GM18858 (cell line): ENCODE measurements around the gene DOCK9.

ENCODE experiments used
- ATAC-seq: cut with Tn5 transposase; IDR thresholded peaks from one replicate; pipeline ENCODE4 v1.9.1; 2021; ENCODE audit not compliant: unreplicated experiment

Gene DOCK9

GRCh38 chr13:98802559-98802958 is 175.3 kb downstream of the DOCK9 start:
- no peak for ATAC-seq

GRCh38 chr13:98801626-98802418 is 176.0 kb downstream of the DOCK9 start:
- no peak for ATAC-seq

GRCh38 chr13:98800078-98800477 is 177.8 kb downstream of the DOCK9 start:
- ATAC-seq = no peak

GRCh38 chr13:98798849-98799645 is 178.8 kb downstream of the DOCK9 start:
- ATAC-seq = no peak

GRCh38 chr13:98797456-98797855 is 180.4 kb downstream of the DOCK9 start:
- ATAC-seq = no peak

- no peak for ATAC-seq
Measured at GRCh38 chr13:98796798-98797197, 181.1 kb downstream of the DOCK9 start.

GRCh38 chr13:98796191-98796590 is 181.7 kb downstream of the DOCK9 start:
- no peak for ATAC-seq

- no peak for ATAC-seq
Measured at GRCh38 chr13:98795220-98795619, 182.6 kb downstream of the DOCK9 start.

GRCh38 chr13:98794498-98794897 is 183.4 kb downstream of the DOCK9 start:
- no peak for ATAC-seq

GRCh38 chr13:98792785-98793495 is 184.9 kb downstream of the DOCK9 start:
- ATAC-seq = no peak

GRCh38 chr13:98792321-98792720 is 185.5 kb downstream of the DOCK9 start:
- ATAC-seq = no peak

GRCh38 chr13:98791611-98792010 is 186.3 kb downstream of the DOCK9 start:
- no peak for ATAC-seq

- no peak for ATAC-seq
Measured at GRCh38 chr13:98787996-98788395, 189.9 kb downstream of the DOCK9 start.

- ATAC-seq = no peak
Measured at GRCh38 chr13:98787173-98787572, 190.7 kb downstream of the DOCK9 start.

GRCh38 chr13:98786023-98786422 is 191.8 kb downstream of the DOCK9 start:
- ATAC-seq = no peak

GRCh38 chr13:98785405-98785804 is 192.5 kb downstream of the DOCK9 start:
- no peak for ATAC-seq

- no peak for ATAC-seq
Measured at GRCh38 chr13:98784666-98785065, 193.2 kb downstream of the DOCK9 start.

GRCh38 chr13:98783856-98784478 is 193.9 kb downstream of the DOCK9 start:
- no peak for ATAC-seq

GRCh38 chr13:98782654-98783053 is 195.2 kb downstream of the DOCK9 start:
- no peak for ATAC-seq

- no peak for ATAC-seq
Measured at GRCh38 chr13:98781905-98782304, 196.0 kb downstream of the DOCK9 start.

- ATAC-seq = no peak
Measured at GRCh38 chr13:98781470-98781869, 196.4 kb downstream of the DOCK9 start.
